ENCODE data around the gene PLEKHA5. TPM values are rescaled to one million over a fixed set of nuclear protein-coding genes. Genes with fewer than 3 reads are reported as not detected.

PLEKHA5 gene
- total and polyA plus RNA-seq, 11 donors: 18.1 to 72.2 (median 58.2) TPM

- peaks cover 0 to 47% (median 8%) of the 10 kb centered on the region in 9 donors for H3K36me3 ChIP-seq
- intact Hi-C loops (cut with DNase I): loop anchor here in 1 of 10 donors (10.0 kb wide), 1 partner anchor 84 kb away; no protein-coding TSS in a partner anchor
- peak in 2 of 4 donors; percentile 26 to 51 for ATAC-seq
Measured at GRCh38 chr12:19278407-19278806, 148.9 kb downstream of the PLEKHA5 start.

GRCh38 chr12:19282133-19282699, 152.7 kb downstream of the PLEKHA5 start:
- Histone ChIP-seq H3K27me3 (no peaks in the 10 kb centered on the region), H3K36me3 (peaks cover 0 to 52% (median 16%) of the 10 kb centered on the region in 9 donors), H3K4me1 (peaks cover 0 to 13% (median 0%) of the 10 kb centered on the region in 12 donors), H3K9me3 (no peaks in the 10 kb centered on the region), H3K27ac (no peak overlapping the region), H3K4me3 (no peak overlapping the region)
- no peak for TF ChIP-seq POLR2A (IDR thresholded peaks at IDR 0.05)
- TF ChIP-seq, protein P1, sequence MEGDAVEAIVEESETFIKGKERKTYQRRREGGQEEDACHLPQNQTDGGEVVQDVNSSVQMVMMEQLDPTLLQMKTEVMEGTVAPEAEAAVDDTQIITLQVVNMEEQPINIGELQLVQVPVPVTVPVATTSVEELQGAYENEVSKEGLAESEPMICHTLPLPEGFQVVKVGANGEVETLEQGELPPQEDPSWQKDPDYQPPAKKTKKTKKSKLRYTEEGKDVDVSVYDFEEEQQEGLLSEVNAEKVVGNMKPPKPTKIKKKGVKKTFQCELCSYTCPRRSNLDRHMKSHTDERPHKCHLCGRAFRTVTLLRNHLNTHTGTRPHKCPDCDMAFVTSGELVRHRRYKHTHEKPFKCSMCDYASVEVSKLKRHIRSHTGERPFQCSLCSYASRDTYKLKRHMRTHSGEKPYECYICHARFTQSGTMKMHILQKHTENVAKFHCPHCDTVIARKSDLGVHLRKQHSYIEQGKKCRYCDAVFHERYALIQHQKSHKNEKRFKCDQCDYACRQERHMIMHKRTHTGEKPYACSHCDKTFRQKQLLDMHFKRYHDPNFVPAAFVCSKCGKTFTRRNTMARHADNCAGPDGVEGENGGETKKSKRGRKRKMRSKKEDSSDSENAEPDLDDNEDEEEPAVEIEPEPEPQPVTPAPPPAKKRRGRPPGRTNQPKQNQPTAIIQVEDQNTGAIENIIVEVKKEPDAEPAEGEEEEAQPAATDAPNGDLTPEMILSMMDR (IDR thresholded peaks at IDR 0.05): no peak
- DNase-seq (no peak), ATAC-seq (no peak)
- intact Hi-C loops (cut with DNase I): loop anchor here in 8 of 10 donors (10.0 kb wide), 7 partner anchors 57 to 847 kb away; no protein-coding TSS in a partner anchor

More at GRCh38 chr12:19278407-19278806, 148.9 kb downstream of the PLEKHA5 start:
- WGBS, 4 donors: 45 to 73% (median 61%) methylated on average over 2 of the region's 2 CpGs
- DNase-seq: no peak
- Histone ChIP-seq H3K27me3 (no peaks in the 10 kb centered on the region), H3K4me1 (peaks cover 0 to 22% (median 9%) of the 10 kb centered on the region in 12 donors), H3K9me3 (no peaks in the 10 kb centered on the region), H3K4me3 (no peak overlapping the region), H3K27ac (no peak overlapping the region)
- TF ChIP-seq, protein P1 (IDR thresholded peaks at IDR 0.05): no peak

GRCh38 chr12:19284658-19285057, 155.1 kb downstream of the PLEKHA5 start:
- DNase-seq (no peak), ATAC-seq (no peak)
- peaks cover 0 to 56% (median 16%) of the 10 kb centered on the region in 9 donors for H3K36me3 ChIP-seq
- intact Hi-C loops (cut with DNase I): loop anchor here in 8 of 10 donors (5.0 to 10.0 kb wide), 8 partner anchors 60 to 857 kb away; no protein-coding TSS in a partner anchor
- H3K27ac ChIP-seq: no peak overlapping the region
- 92 to 95% (median 93%) methylated on average over 2 of the region's 2 CpGs for WGBS, 4 donors
- no peak for TF ChIP-seq POLR2A (IDR thresholded peaks at IDR 0.05)
- TF ChIP-seq, protein P1 (IDR thresholded peaks at IDR 0.05): no peak
- H3K27me3 ChIP-seq: no peaks in the 10 kb centered on the region
- H3K9me3 ChIP-seq: no peaks in the 10 kb centered on the region
- peaks cover 0 to 5% (median 0%) of the 10 kb centered on the region in 12 donors for H3K4me1 ChIP-seq
- H3K4me3 ChIP-seq: no peak overlapping the region

- 51 to 70% (median 56%) methylated on average over 6 of the region's 6 CpGs for WGBS, 4 donors
- intact Hi-C loops (cut with DNase I): loop anchor here in 8 of 10 donors (5.0 to 10.0 kb wide), 8 partner anchors 61 to 859 kb away; no protein-coding TSS in a partner anchor
- peaks cover 0 to 57% (median 17%) of the 10 kb centered on the region in 9 donors for H3K36me3 ChIP-seq
Measured at GRCh38 chr12:19285793-19286448, 156.4 kb downstream of the PLEKHA5 start.

More at GRCh38 chr12:19285793-19286448, 156.4 kb downstream of the PLEKHA5 start:
- no peaks in the 10 kb centered on the region for H3K27me3 ChIP-seq
- H3K4me3 ChIP-seq: no peak overlapping the region
- DNase-seq (no peak), ATAC-seq (no peak)
- H3K27ac ChIP-seq: no peak overlapping the region
- H3K9me3 ChIP-seq: no peaks in the 10 kb centered on the region
- H3K4me1 ChIP-seq: peaks cover 0 to 5% (median 0%) of the 10 kb centered on the region in 12 donors
- TF ChIP-seq, protein P1 (IDR thresholded peaks at IDR 0.05): no peak
- TF ChIP-seq POLR2A (IDR thresholded peaks at IDR 0.05): no peak

Measured in heart left ventricle (tissue), 16 donors.